Uterus (tissue), 4 donors: ENCODE measurements around the gene CLINT1. TPM values are rescaled to one million over a fixed set of nuclear protein-coding genes. Genes with fewer than 3 reads are reported as not detected.
A peak's percentile ranks its signal among the peaks of the same experiment; 100 is the strongest.
"Not testable (repeated sequence)": the region's sequence is repeated elsewhere in the genome, so short reads cannot be mapped to it uniquely, and the experiment has no call there.

Experiments
- DNase-seq, 2 donors: peaks; one replicate each; pipeline ENCODE4 v3.0.0-alpha.2; 2019 to 2020
- H3K27ac ChIP-seq, 2 donors: fragments of 200-600 bp; sonication (generic); 1 replicate in 1 of 2; 2 replicates in 1 of 2; pipeline ENCODE4 v1.5.1; 2016 to 2018
- H3K27me3 ChIP-seq, 2 donors: fragments of 200-600 bp; sonication (generic); one replicate each; pipeline ENCODE4 v1.5.1; 2018 to 2019; ENCODE audit warnings: control low read depth in 1 of 2
- H3K36me3 ChIP-seq, 2 donors: fragments of 200-600 bp; sonication (generic); one replicate each; pipeline ENCODE4 v1.5.1; 2019; ENCODE audit warnings: control low read depth in 1 of 2
- H3K4me1 ChIP-seq, 2 donors: fragments of 200-600 bp; sonication (generic); one replicate each; pipeline ENCODE4 v1.5.1; 2018 to 2019; ENCODE audit warnings: control low read depth in 1 of 2
- H3K4me3 ChIP-seq, 2 donors: fragments of 200-600 bp; sonication (generic); 1 replicate in 1 of 2; 2 replicates in 1 of 2; pipeline ENCODE4 v1.5.1; 2018 to 2019; ENCODE audit warnings: mild to moderate bottlenecking in 1 of 2
- H3K9me3 ChIP-seq, 2 donors: fragments of 200-600 bp; sonication (generic); one replicate each; pipeline ENCODE4 v1.5.1; 2019; ENCODE audit warnings: control low read depth in 1 of 2
- POLR2A ChIP-seq, 2 donors: fragments of 450-650 bp; IDR thresholded peaks; one replicate each; pipeline ENCODE4 v1.6.1; 2016; ENCODE audit warnings: antibody characterized with exemption in 2 of 2, mild to moderate bottlenecking in 1 of 2, moderate library complexity in 1 of 2
- intact Hi-C: fragments of 100-400 bp; cut with DNase I; formaldehyde crosslinking; loops from one replicate; pipeline ENCODE4 v1.15.1; 2023; ENCODE audit warnings: low total_unique reads
- total RNA-seq, 4 donors: library from RNA; depleted of rRNA in 3 of 4; stranded (reverse); fragments of >200 nt in 3 of 4; gene quantifications; one replicate each; pipeline versions ENCODE4 v1.1.0 to v1.2.4, GENCODE V29; 2014 to 2023
- TF ChIP-seq, protein P1 (sequence below), 4 experiments: fragments of 200-600 bp in 2 of 4; fragments of 450-650 bp in 2 of 4; sonication (generic) in 2 of 4; IDR thresholded peaks; one replicate each; pipeline ENCODE4 v1.5.1; 2016 to 2019; ENCODE audit warnings: antibody characterized with exemption in 4 of 4, mild to moderate bottlenecking in 2 of 4, moderate library complexity in 1 of 4
- donor health status: DM: yes; HTN: yes; CAD: no.

Gene CLINT1
- total RNA-seq, 4 donors from 2014 or later: 36.6 to 96.0 (median 55.3) TPM

DNA sequence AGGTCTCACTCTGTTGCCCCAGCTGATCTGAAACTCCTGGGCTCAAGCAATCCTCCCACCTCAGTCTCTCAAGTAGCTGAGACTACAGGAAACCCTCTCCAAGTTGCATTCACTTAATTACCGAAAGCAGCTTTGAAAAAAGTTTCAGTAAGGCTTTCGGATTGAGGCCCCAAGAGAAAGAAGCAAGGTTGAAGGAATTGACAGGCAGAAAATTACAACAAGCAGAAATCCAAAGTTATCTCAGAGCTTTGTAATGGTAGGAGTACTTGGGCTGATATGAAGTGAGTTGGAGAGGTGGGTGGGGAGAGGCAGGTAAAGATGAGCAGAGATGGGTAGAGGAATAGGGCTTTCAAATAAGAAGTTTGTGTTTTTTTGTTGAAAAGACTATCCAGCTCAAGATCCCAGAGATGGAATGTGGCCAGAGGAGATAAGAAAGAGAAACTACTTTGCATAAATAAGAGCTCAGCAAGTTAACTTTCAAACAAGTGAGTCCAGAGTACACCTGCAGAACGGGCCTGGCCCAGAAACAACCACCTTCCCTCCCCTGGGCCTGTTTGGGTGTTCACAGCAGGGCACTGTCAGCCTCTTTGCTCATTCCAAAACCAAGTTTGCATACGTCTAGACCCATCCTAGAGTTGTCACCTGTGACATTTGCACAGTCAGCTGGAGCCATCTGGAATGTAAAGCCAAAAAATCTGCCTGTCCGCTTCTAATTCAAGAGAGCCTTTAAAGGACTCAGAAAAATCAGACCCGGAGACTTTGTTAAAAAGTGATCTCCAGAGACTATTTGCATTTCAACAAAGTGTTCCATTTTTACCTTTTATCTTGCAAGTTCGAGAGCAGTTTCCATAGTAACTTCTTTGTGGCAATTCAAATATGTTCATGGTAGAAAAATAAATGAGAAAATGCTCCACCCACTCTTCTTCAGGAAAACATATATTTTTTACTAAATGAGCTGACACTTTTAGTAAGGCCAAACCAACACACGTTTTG, 2.2 kb upstream of the CLINT1 start:
- H3K4me1 ChIP-seq: no peaks in the 10 kb centered on the region
- H3K4me3 ChIP-seq: no peak overlapping the region
- no peaks in the 10 kb centered on the region for H3K36me3 ChIP-seq
- TF ChIP-seq POLR2A (IDR thresholded peaks at IDR 0.05): no peak
- TF ChIP-seq, protein P1, sequence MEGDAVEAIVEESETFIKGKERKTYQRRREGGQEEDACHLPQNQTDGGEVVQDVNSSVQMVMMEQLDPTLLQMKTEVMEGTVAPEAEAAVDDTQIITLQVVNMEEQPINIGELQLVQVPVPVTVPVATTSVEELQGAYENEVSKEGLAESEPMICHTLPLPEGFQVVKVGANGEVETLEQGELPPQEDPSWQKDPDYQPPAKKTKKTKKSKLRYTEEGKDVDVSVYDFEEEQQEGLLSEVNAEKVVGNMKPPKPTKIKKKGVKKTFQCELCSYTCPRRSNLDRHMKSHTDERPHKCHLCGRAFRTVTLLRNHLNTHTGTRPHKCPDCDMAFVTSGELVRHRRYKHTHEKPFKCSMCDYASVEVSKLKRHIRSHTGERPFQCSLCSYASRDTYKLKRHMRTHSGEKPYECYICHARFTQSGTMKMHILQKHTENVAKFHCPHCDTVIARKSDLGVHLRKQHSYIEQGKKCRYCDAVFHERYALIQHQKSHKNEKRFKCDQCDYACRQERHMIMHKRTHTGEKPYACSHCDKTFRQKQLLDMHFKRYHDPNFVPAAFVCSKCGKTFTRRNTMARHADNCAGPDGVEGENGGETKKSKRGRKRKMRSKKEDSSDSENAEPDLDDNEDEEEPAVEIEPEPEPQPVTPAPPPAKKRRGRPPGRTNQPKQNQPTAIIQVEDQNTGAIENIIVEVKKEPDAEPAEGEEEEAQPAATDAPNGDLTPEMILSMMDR (IDR thresholded peaks at IDR 0.05): no peak
- intact Hi-C loops: no loop called here
- no peaks in the 10 kb centered on the region for H3K9me3 ChIP-seq
- H3K27ac ChIP-seq: no peak overlapping the region
- DNase-seq: no peak
- H3K27me3 ChIP-seq: no peaks in the 10 kb centered on the region

DNA sequence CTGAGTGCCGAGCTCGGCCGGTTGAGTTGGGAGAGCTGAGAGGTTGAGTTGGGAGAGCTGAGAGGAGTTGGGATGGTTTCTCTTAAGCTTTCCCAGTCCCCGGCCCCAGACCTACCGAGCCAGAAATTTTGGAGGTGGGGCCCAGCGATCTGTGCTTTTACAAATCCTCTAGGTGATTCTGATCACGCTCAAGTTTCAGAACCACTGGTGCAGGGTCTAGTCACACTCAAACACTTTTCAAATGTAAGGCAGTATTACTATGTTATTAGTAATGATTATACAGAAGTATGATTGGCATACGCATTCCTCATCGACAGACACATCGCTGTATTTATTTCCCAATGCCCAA, 256 bp upstream of the CLINT1 start:
- H3K9me3 ChIP-seq: no peaks in the 10 kb centered on the region
- H3K4me3 ChIP-seq: peak overlapping the region; percentile 67 to 88
- peaks cover 0 to 8% of the 10 kb centered on the region in 2 donors for H3K4me1 ChIP-seq
- no peak for DNase-seq
- H3K27me3 ChIP-seq: no peaks in the 10 kb centered on the region
- peak overlapping the region; percentile 82 to 83 for H3K27ac ChIP-seq
- no peak for TF ChIP-seq POLR2A (IDR thresholded peaks at IDR 0.05)
- TF ChIP-seq, protein P1 (IDR thresholded peaks at IDR 0.05): no peak
- intact Hi-C loops: no loop called here
- H3K36me3 ChIP-seq: no peaks in the 10 kb centered on the region

DNA sequence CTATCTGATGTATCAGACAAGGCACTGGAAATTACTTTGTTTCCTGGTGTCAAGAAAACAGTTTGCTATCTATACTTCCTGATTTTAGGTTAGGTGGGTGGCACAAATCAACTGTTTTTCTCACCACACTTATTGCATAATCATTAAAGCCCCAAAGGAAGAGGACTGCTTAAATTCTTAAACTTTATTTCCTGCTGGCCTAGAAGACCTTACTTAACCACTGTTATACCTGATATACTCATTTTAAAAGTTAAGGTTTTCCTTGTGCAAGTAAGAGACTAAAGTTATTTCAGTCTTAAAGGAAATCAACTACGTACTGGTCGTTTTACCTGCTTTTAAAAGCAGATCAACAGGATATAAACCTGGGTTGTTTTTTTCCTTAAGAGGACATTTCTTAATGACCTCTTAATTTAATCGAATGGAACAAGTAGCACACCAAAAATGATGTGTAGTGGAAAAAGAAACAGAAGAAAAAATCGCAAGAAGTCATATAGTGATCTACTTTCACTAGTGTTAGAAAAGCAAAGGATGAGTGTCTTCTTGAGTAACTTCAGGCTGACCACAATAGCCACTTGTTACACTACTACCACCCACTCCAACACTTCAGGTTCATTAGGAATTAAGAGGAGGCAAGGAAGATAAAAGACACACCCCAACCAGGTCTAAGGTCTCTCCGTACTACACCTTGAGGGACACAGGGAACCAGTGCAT, 974 bp downstream of the CLINT1 start:
- peak overlapping the region; percentile 82 to 83 for H3K27ac ChIP-seq
- H3K27me3 ChIP-seq: no peaks in the 10 kb centered on the region
- intact Hi-C loops: no loop called here
- peak overlapping the region; percentile 67 to 88 for H3K4me3 ChIP-seq
- no peak for TF ChIP-seq POLR2A (IDR thresholded peaks at IDR 0.05)
- TF ChIP-seq, protein P1 (IDR thresholded peaks at IDR 0.05): no peak
- peaks cover 0 to 8% of the 10 kb centered on the region in 2 donors for H3K4me1 ChIP-seq
- no peaks in the 10 kb centered on the region for H3K9me3 ChIP-seq
- no peak for DNase-seq
- no peaks in the 10 kb centered on the region for H3K36me3 ChIP-seq

DNA sequence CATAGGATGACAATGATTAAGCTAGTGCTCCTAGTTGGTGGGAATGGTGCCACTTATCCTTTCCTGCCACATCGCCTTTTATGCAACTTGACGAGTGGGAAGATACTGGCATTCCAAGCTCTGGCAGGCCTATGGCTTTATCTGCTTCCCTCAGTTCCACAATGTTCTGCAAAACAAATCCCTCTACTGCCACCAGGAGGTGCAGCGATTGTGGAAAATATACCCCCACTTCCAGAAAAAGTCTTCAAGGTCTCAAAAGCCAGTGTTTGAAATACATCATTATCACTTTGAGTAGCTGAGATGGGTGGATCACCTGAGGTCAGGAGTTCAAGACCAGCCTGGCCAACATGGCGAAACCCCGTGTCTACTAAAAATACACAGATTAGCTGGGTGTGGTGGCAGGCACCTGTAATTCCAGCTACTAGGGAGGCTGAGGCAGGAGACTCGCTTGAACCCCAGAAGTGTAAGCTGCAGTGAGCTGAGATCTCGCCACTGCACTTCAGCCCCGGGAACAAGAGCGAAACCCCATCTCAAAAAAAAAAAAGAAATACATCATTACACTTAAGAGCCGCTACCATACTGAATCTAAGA, 3.4 kb downstream of the CLINT1 start:
- Histone ChIP-seq H3K9me3 (no peaks in the 10 kb centered on the region), H3K4me3 (no peak overlapping the region), H3K27me3 (no peaks in the 10 kb centered on the region), H3K4me1 (peaks cover 0 to 8% of the 10 kb centered on the region in 2 donors), H3K27ac (no peak overlapping the region), H3K36me3 (no peaks in the 10 kb centered on the region)
- DNase-seq: peak; percentile 37 to 50
- intact Hi-C loops: no loop called here
- TF ChIP-seq, protein P1 (IDR thresholded peaks at IDR 0.05): peak; percentile 54 to 61 (median 56)
- no peak for TF ChIP-seq POLR2A (IDR thresholded peaks at IDR 0.05)

DNA sequence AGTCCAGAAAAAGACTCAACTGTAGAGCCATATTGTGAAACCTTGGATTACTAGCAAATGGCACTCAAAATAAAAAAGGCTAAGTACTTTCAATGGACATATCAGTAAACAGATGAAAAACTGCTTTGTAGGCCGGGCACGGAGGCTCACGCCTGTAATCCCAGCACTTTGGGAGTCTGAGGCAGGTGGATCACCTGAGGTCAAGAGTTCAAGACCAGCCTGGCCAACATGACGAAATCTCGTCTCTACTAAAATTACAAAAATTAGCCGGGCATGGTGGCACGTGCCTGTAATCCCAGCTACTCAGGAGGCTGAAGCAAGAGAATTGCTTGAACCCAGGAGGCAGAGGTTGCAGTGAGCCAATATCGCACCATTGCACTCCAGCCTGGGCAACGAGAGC, 5.6 kb downstream of the CLINT1 start:
- H3K4me1 ChIP-seq, H3K27me3 ChIP-seq, H3K4me3 ChIP-seq, H3K36me3 ChIP-seq, H3K27ac ChIP-seq, H3K9me3 ChIP-seq, intact Hi-C loops, DNase-seq: not testable (repeated sequence)
